ENCODE results near the gene TLL1. TPM values are rescaled to one million over a fixed set of nuclear protein-coding genes. Genes with fewer than 3 reads are reported as not detected.

The TLL1 gene
- polyA plus RNA-seq (ENCODE audit: insufficient read length in 4 of 4) = 1 to 10 TPM; 2.1 to 2.7 (median 2.5) TPM

DNA sequence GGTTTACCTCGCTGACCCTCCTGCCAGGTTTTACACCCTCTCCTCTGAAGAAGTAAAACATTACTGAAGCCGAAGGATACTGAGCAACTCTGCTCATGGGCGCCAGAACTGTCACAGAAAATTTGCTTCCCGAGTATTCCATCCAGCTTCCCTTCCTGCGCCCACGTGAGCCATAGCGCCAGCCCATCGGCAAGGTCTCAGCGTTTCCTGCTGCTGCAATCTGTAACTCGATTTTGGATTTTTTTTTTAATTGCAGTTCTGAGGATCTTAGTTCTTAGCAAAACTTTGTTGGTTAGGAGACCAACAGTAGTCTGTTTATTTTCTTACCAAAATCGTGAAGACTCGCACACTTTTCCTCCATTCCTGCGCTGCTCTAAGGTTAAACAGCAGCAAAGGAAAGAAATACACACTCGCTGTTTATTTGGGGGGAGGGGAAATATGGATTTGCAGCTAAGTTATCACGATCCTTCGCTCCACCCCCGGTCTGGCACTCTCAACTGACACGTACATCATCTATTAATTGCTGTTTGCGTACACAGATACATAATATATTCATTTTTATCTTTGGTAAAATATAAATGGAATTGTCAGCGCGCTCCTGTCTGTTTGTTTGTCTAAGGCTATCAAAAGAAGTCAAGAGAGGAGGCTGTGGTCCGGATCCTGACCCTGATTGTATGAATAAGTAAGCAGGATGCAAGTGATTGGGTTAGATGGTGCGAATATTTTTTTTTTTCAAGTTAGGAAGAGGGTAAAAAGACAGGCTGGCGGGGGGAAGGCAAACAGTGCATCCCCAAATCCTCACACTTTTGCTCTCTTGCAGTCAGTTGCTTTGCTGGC lies at the start of gene TLL1:
Gene TLL1, plus strand, starts transcription at position 777 of the 837 bp plus-strand sequence. CDS start 668 bp downstream, outside the sequence.
- peak in 1 of 4 donors; percentile 23 for DNase-seq (ENCODE audit: low read depth in 4 of 4, low spot score in 3 of 4)

DNA sequence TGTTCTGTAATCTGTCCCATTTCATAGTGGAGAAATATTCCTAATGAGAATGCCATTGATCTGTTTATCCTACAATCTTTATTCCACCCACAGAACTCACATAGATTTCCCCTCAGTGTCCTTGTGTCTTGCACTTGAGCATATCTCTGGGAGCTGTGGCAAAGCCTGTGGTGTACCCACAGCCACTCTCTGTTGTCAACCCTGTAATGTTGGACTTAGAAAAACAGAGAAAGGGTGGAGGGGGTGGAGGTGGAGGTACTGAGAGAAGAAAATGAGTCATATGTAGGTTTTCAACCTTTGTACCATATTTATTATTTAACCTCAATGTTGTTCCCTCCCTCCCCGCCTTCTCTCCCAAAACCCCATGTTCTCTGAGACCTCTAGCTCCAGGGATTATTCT lies 46.9 kb upstream of the TLL1 start:
- DNase-seq (ENCODE audit: low read depth in 4 of 4, low spot score in 3 of 4) = no peak

DNA sequence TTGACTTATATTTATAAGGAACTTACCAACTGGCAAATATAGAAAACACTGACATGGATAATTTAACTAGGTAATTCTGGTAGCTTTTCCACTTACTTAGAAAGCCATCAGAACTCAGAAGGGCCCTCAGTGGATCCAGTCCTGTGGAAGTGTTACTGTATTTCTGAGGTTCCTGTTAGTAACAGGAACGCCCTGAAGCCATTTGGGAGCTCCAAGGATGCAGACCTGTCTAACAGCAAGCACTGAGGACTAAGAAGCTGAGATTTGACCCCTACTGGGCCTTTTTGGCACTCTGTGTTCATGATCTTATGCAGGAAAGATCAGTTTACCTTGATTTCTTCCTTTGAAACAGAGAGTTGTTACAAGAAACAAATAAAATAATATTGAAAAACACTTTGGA lies 46.0 kb upstream of the TLL1 start:
- no peak for DNase-seq (ENCODE audit: low read depth in 4 of 4, low spot score in 3 of 4)

DNA sequence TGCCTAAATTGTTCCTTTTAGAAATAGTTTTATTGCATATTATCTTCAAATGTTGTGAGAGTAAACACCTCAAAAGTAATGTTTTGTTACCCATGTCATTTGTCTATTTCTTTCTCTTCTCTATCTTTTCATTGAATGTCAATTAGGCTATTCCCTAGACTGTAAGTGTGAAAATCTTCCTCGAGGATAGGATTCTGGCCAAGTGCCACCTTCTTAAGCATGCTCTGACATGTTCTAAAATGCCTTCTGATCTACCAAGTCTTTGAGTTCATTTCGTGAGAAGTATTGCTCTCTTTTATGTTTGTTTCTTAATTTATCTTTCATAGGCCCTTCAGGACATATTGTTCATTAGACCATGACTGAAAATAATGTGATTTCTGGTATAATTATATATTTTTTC lies 44.1 kb upstream of the TLL1 start:
- DNase-seq (ENCODE audit: low read depth in 4 of 4, low spot score in 3 of 4) = no peak

DNA sequence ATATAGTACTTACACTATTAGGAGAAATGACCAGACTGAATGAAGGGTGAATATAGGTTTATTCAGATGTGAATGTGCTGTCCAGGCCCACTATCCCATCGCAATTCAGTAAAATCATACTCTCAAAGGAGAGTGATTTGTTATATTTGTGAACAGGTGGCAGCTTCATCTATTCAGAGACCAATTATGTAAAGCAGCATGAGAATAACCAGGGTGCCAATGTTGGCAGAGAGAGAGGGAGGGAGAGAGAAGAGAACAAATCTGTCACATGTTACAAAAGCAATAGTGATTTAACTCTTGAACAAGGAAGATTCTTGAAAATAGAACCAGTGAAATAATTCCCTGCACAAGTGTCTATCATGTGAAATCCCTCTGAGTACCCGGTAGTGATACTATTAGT lies 38.9 kb upstream of the TLL1 start:
- DNase-seq (ENCODE audit: low read depth in 4 of 4, low spot score in 3 of 4) = no peak

DNA sequence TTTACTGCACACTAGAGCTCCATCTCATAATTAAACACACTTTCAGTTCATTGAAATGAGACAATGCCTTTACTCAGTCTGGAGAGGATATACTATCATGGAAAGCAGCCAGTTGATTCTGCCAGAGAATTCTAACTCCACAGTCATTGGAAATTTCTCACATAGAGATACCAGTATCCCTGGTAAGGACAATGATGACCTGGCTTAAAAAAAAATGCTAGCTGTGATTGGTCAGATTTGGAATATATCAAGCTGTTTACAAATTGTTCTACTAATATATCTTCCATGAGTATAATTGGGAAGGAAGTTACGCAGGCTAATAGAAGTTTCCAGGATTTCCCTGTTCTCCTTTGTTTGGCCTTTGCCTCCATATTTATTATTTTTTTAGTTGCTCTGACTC lies 34.5 kb upstream of the TLL1 start:
- DNase-seq (ENCODE audit: low read depth in 4 of 4, low spot score in 3 of 4) = no peak

DNA sequence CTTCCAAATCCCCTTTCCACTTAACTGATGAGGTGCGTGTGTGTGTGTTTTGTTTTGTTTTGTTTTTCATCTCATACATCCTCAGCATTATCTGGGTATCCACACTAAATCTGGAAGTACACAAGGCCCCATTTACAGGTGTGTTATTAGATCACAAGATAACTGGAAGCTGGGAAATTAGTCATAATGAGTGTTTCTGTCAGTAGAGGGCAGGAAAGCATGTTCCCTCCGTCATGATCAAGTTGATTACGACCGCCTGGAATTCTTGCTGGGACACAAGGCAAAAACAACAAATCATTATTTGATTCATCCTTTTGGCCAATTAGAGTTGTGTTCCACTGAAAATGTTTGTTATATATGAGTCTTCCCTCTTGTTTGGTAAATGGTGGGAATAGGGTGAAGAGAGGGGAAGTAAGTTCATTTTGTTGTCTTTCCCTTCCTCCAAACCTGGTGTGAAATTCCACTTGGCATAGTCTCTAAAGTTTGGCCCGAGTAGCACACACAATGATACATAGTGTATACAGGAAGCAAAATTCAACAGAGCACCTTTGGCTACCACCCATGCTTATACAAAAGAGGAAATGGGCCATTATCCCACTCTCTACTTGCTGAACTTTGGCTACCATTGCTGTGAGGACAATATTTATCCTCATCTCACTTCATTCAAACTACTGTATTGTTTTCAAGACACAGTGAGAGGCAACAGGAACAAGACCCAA lies 33.3 kb upstream of the TLL1 start:
- DNase-seq (ENCODE audit: low read depth in 4 of 4, low spot score in 3 of 4) = no peak

DNA sequence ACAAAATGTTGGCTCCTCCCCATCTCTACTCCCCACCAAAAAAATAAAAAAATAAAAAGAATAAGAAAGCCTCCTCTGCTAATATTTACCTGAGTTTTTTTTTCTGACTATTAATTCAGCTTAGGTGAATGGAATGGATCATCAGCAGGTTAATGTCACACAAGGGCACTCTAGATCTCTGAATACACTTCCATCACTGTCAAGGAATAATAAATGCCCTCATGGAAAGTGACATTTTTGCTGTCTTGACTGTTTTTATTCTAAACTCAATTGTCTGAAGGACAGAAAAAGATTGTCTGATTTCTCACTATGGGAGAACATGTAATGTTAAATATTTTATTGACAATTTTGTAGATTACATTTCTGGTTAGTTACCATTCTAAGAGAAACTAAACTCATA lies 30.4 kb upstream of the TLL1 start:
- DNase-seq (ENCODE audit: low read depth in 4 of 4, low spot score in 3 of 4) = no peak

DNA sequence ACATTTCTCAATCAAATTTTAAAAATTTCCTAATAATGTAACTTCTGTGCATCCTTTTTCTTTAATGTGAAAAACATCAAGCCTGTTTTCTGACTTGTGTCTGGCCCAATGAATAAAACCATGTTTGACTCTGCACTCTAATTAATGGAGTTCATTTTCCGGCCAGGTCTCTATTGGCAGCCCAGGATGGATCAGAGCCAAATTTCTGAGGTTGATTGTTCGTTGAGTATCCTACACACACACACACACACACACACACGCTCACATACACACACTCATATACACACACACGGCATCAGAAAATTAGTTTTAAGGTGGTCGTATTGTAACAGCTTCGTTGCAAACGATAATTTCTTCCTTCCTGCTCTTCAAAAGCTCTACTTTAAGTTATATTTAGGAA lies 28.9 kb upstream of the TLL1 start:
- peak in 1 of 4 donors; percentile 19 for DNase-seq (ENCODE audit: low read depth in 4 of 4, low spot score in 3 of 4)

DNA sequence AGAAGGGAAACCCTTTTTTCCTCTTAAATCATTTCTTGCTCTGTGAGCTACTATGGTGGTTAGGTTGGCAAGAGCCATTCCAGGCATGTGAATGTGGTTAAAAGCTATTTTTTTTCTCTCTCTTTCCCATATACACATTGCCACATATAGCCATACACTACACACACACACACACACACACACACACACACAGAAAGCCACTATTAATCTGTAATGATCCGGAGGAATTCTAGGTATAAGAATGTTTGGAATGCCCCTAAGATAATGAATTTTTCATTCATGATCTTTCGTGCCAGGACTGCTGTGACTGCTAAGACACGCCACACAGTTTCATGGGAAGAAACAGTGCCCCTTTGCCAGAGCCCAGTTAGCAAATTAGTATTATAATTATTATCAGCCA lies 21.8 kb upstream of the TLL1 start:
- DNase-seq (ENCODE audit: low read depth in 4 of 4, low spot score in 3 of 4) = no peak

DNA sequence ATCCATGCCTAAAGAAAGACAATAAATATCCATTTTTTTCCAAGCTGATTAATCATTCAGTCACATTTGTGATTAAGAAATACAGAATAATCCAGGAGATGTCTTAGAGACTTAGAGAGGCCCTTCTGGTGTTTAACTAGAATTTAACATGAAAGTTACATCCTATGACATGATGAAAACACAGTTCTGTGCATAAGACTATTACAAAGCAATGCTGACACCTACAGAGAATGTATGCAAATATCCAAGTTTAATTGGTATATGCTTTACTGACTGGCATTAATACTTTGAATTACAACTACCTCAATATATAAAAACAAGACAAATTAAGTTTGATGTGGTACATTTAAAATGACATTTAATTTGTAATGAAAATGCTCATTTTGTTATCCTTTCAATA lies 17.8 kb upstream of the TLL1 start:
- no peak for DNase-seq (ENCODE audit: low read depth in 4 of 4, low spot score in 3 of 4)

DNA sequence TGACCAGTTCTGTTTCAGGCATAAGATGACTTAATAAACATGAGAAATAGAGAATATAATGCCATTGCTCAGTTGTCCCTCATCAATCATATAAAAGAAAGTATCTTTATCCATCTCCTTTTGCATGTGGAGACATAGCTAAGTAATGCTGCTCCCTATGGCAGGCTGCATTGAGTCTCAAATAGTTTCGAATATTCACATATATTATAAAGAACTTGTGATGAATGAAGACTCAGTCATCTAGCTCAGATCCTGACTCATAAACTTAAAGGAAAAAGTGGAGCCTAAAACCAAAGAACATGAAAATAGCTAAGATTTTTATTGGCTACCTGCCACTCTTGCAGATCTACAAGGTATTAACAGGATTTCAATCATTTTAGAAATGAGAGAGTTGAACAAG lies 11.7 kb upstream of the TLL1 start:
- no peak for DNase-seq (ENCODE audit: low read depth in 4 of 4, low spot score in 3 of 4)

DNA sequence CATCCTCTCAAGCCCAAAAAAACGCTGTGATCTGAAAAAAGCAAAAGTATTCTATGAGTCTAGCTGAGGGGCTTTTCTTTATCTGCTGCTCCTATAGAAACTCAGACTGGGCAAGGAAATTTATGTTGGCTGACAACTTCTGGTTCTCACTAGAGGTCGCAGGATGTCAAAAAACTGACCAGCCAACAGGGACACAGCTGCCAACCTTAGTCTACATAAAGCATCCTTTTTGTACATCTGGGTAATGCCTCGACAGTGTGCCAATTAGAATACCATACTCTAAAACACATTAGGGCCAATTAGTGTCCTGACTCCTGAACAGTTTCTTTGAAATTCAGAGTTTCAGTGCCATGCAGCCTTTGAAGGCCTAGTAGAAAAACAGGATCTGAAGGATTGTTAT lies 8.8 kb upstream of the TLL1 start:
- no peak for DNase-seq (ENCODE audit: low read depth in 4 of 4, low spot score in 3 of 4)

DNA sequence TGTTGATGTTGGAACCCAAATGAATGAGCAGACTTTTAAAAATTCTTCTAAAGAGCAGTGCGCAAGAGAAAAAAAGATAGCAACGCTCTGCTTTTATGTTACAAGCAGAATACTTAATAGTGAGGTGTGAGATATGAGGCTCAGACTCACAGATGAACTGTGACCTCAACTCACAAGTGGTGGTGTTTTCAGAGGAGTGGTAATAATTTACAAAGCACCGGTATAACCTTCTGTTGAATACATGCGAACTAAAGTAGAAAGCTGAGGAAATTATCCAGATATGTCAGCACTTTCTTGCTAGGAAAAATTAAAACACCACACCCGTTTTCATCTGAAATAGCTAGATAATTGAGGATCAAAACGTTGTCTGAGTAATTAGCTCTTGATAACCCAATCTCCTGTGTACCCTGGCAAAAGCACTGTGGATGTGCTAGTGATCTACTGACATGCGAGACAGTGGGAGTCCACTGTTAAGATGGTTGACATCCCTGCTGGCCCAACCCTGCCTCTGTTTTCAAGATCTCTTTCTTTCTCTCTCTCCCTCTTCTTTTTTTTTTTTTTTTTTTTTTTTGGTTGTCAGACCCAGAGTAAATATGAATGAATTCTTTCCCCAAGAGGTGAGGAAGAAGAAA lies 6.9 kb upstream of the TLL1 start:
- no peak for DNase-seq (ENCODE audit: low read depth in 4 of 4, low spot score in 3 of 4)

DNA sequence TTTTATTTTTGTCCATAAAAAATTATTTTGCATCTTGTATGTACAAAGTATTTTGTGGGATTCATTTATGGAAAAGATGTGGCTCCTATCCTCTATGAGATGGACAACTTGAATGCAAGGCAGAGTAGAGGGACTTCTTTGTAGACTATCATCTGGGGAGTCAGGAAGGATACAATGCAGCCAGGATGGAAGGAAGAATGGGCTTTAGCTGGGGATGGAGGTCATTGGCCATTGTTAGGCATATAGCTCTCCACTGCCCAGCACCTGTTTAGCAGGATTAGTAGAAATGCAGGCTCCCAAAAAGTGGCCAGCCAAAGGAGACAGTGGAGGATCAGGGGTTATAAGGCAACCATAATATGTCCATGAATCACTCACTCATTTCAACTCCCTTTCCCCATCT lies 5.1 kb upstream of the TLL1 start:
- no peak for DNase-seq (ENCODE audit: low read depth in 4 of 4, low spot score in 3 of 4)

DNA sequence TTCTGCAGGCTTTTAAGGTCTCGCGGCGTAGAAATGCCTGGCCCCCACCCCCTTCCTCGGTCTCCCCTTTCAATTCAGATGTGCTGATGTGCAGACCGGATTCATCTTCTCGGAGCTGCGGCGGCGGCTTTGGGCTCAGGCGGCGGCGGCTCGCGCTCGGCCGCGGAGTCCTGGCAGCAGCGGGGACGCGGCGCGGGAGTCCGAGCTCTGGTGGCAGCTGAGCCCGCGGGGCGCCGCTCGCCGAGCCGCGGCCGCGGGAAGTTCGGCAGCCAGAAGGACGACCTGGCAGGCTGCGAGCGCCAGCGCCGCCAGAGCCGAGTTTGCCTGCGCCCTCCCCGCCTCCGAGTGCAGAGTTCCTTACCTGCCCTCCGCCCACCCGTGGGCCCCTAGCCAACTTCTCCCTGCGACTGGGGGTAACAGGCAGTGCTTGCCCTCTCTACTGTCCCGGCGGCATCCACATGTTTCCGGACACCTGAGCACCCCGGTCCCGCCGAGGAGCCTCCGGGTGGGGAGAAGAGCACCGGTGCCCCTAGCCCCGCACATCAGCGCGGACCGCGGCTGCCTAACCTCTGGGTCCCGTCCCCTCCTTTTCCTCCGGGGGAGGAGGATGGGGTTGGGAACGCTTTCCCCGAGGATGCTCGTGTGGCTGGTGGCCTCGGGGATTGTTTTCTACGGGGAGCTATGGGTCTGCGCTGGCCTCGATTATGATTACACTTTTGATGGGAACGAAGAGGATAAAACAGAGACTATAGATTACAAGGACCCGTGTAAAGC lies 448 bp downstream of the TLL1 start:
- peak in 1 of 4 donors; percentile 26 for DNase-seq (ENCODE audit: low read depth in 4 of 4, low spot score in 3 of 4)

DNA sequence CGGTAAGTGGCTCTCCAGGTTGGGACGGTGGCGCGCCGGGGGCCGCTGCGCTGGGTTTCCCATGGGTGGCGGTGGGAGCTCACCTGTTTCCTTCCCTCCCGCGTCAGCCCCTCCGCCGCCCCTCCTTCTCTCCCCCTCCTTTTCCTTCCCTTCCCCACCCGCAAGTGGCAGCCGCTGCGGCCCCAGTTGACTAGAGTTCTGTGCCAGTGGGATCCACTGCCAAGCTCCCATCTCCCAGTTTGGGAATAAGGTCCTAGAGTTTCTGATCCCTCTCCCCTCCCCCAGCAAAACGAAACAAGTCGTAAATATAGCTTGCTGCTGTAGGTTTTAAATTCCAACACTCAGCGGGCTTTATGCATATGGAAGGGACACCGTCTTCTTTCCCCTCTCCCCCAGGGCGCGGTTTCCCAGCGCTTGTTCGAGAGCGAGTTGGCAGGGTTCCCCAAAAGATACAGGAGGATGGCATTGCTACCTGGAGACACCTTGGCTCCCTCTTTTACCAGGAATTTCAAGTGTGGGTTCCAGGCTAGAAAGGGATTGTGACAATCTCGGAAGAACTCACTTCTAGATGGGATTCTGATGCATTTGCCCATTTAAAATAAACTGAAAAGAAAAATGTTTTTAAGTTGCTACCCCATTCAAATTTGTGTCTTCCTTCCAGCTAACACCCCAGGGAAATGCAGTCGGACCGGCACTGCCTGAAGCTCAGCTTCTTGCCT lies 1.2 kb downstream of the TLL1 start:
- DNase-seq (ENCODE audit: low read depth in 4 of 4, low spot score in 3 of 4) = peak in 1 of 4 donors; percentile 12

DNA sequence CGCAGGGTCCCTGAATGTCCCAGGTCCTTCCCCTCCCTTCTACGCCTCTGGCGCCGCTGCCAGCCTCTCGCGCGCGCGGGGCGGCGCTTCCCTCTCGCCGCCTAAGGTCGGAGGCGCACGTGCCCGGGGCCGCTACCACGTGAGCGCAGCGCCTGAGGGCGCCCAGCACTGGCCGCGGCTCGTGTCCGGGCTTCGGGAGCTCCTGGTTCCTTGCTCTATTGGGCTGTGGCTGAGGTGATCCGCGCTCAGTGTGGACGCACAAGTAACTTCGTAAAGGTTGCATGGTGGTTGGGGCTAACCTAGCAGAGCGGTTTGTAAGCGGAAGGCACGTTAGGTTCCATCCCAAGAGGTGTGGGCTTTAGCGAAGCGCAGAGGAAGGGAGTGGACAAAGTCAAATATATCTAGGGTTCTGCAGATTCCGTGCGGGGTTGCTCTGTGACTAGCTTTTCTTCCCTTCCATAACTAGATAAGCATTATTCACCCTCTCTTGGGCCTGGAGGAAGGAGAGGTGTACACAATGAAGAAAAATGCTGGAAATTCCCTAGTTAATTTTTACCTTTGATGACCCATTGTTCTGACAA lies 1.8 kb downstream of the TLL1 start:
- DNase-seq (ENCODE audit: low read depth in 4 of 4, low spot score in 3 of 4) = peak in 1 of 4 donors; percentile 21

DNA sequence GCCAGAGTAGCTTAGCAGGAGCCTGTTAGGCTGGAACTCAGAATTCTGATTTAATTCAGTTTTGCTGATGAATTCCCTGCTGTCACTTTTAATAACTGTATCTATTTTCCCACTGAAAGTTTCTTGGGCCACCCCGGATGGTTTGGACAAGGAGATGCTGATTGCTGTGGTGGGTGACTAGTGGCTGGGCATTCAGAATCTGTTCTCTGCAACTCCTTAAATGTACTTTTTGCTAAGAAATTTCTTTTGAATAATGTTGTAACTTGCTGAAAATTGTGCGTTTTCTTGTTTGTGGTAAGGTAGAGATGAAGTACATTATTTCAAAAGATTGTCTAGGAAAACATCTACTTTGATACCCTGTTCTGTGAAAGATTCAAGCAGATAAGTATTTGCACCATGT lies 2.4 kb downstream of the TLL1 start:
- DNase-seq (ENCODE audit: low read depth in 4 of 4, low spot score in 3 of 4) = no peak

DNA sequence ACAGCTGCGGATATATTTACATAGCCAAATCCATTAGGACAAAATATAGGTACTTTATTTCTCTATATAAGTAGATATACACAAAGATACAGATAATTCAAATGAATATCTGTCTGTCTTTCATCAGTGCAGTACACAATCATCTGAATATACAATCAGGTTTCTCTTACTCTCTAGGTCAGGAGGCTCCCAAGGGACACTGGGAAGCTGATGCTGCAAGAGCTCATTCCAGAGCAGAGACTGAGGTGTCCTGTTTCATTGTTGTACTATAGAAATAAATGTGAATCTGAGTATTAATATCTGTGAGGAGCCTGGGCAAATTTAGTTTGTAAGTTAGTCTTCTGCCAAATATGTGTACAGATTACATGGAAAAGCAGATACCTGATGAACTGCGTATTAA lies 4.2 kb downstream of the TLL1 start:
- no peak for DNase-seq (ENCODE audit: low read depth in 4 of 4, low spot score in 3 of 4)

Data from right renal pelvis (tissue), 4 donors.